CD4-positive, alpha-beta T cell treated with Interleukin-17A for 4 hours (primary cell): Measurements from ENCODE around the gene SPN.
A peak's percentile ranks its signal among the peaks of the same experiment; 100 is the strongest.
"Not testable (repeated sequence)": the region's sequence is repeated elsewhere in the genome, so short reads cannot be mapped to it uniquely, and the experiment has no call there.

Experiments
- DNase-seq: peaks from one replicate; pipeline ENCODE4 v3.0.0-alpha.2; 2020; ENCODE audit warnings: mixed read lengths

Gene SPN

DNA sequence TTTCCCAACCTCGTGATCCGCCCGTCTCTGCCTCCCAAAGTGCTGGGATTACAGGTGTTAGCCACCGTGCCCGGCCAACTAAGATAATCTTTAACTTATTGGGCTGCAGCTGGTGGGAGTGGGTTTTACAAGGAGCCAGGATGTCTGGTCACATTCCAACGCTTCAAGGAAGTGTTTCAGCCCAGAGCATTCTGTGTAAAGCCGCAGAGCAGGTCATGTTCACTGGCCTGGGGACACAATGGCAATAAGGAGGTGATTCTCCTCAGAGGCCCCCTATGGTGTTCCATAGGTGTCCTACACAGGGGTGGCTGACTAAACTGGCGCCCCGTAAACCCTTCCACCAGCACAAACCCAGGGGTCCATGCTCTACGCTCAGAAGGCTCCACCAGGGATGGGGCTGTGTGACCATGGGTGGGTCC is 17.1 kb downstream of the SPN start:
- DNase-seq = no peak

DNA sequence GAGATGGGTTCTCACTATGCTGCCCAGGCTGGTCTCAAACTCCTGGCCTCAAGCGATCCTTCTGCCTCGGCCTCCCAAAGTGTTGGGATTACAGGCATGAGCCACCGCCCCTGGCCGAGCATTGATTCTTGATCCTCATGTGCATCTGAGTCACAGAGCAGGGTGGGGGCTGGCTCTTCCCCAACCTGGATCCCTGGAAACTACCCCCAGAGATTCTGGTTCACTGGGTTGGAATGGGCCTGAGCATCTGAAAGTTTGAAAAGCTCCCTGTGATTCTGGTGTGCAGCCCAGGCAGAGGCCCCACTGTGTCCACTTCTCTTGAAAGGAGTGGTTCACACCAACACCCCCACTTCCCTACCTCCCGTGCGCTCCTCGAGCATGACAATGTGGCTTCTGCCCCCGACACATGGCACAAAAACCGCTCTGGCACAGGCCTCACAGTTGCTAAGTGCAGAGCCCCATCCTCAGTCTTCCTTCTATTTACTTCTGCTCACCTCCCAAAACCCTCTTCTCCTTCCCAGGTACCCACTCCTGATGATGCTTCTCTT is 20.6 kb downstream of the SPN start:
- DNase-seq = no peak

DNA sequence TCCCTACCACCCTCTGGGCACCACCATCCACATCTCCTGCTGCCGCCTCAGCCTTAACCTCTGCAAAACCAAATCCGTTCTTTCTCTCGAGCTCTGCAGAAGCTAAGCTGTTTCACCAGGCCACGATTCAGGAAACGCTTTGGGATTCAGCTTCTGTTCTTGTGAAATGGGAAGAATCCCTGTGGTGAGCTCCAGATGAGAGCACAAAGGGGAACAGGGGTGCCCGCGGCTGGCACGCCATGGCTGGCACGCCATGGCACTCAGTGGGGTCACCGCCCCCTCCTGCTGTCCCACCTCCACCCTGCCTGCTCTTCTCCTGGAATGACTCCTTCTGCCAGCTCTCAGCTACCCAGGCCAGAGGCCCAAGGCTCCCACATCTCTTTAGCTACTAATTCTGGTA is 21.6 kb downstream of the SPN start:
- DNase-seq = no peak

DNA sequence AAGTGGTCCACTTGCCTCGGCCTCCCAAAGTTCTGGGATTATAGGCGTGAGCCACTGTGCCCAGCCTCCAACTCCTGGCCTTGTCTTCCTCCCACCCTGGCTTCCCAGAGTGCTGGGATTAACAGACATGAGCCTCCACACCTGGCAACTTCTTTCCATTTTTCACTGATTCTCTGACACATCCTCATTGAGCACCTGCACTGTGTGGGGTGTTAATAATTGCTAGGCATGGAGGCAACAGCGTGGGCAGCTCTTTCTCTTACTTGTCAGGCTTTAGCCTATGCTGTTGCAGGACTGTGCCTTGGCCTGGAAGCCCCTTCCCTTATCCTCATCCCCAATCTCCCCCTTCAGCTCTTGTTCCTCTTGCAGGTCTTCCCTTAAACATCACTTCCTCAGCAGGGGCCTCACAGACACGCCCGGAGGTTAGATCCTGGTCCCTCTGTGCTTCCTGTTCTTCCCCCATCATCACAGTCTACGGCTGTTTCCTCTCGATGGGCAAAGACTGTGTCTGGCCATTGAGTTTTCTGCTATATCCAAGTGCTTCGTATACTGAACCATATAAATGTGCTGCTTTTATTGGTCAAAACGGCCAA is 23.8 kb downstream of the SPN start:
- no peak for DNase-seq

DNA sequence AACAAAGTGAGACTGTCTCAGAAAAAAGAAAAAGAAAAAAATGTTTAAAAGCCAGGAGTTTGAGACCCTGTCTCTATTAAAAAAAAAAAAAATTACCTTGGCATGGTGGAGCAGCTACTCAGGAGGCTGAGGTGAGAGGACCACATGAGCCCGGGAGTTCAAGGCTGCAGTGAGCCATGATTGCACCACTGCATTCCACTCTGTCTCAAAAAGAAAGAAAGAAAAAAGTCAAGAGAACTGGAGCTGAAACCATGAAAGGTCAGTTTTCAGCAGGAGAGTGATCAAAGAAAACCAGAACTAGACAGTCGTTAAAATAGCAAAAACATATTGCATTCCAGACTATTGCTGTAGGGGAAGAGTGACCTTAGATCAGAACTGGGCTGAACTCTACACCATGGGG is 24.7 kb downstream of the SPN start:
- no peak for DNase-seq

DNA sequence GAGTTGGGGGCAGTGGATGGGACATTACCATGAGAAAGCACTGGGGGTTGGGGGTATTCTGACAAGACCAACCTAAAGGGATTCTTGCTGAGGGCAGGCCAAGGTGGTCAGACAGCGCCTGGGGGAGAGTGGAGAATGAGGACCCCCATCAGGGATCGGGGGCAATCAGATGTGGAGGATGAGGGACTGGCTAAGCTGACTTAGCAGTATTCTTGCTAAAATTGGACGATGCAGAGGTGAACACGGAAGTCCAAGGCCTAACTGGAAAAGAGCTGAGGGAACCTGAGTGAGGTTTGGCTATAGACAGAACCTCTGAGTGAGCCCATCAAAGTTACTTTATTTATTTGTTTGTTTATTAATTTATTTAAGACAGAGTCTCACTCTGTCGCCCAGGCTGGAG is 25.1 kb downstream of the SPN start:
- DNase-seq = no peak

DNA sequence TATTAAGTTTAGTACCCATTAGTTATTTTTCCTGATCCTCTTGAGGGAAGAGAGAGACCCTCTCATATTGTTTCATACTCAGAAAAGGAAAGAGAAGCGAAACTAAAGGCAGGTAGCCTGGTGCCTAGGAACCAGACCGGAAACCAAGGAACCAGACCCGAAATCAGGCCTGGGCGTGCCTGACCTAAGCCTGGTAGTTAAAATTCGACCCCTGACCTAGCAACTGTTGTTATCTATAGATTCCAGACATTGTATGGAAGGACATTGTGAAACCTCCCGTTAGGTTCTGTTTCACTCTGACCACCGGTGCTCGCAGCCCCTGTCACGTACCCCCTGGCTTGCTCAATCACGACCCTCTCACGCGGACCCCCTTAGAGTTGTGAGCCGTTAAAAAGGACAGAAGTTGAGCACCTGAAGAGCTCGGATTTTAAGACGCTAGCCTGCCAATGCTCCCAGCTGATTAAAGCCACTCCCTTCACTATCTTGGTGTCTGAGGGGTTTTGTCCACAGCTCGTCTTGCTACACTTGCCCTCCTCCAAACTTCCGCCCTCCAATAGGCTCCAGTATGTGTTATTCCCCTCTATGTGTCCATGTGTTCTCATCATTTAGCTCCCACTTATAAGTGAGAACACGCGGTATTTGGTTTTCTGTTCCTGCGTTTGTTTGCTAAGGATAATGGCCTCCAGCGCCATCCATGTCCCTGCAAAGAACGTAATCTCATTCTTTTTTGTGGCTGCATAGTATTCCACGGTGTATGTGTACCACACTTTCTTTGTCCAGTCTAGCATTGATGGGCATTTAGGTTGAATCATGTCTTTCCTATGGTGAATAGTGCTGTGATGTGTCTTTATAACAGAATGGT is 26.7 kb downstream of the SPN start:
- DNase-seq = not testable (repeated sequence)

DNA sequence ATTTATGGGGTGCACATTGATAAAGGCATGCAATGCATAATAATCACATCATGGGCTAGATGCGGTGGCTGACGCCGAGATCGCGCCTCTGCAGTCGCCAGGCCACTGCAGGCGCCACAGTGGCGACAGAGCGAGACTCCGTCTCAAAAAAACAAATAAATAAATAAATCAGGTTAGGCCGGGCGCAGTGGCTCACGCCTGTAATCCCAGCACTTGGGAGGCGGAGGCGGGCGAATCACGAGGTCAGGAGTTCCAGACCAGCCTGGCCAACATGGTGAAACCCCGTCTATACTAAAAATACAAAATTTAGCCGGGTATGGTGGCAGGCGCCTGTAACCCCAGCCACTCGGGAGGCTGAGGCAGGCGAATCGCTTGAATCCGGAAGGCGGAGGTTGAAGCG is 29.6 kb downstream of the SPN start:
- DNase-seq = not testable (repeated sequence)

DNA sequence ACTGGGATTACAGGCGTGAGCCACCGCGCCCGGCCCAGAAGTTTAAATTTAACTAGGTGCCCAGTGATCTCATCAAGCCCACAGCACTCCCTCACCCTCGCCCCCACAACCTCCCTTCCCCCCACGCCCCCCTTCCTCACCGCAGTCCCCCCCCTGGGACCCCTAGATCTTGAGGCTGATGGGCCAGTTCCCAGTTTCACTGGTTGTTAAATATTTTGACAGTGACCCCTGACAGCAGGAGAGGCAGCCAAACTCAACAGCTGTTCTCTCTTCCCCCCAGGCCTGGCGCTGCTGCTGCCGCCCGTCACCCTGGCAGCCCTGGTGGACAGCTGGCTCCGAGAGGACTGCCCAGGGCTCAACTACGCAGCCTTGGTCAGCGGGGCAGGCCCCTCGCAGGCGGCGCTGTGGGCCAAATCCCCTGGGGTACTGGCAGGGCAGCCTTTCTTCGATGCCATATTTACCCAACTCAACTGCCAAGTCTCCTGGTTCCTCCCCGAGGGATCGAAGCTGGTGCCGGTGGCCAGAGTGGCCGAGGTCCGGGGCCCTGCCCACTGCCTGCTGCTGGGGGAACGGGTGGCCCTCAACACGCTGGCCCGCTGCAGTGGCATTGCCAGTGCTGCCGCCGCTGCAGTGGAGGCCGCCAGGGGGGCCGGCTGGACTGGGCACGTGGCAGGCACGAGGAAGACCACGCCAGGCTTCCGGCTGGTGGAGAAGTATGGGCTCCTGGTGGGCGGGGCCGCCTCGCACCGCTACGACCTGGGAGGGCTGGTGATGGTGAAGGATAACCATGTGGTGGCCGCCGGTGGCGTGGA is 31.5 kb downstream of the SPN start:
- no peak for DNase-seq

DNA sequence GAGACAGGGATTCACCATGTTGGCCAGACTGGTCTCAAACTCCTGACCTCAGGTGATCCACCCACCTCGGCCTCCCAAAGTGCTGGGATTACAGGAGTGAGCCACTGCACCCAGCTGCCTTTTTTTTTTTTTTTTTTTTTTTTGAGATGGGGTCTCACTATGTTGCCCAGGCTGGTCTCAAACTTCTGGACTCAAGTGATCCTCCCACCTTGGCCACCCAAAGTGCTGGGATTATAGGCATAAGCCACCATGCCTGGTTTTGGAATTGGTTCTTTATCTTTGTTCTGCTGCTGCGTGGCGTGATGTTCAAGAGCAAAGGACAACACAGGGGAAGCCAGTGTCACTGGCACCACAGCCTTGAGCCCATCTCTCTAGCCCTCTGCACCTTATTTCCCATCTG is 32.6 kb downstream of the SPN start:
- DNase-seq = not testable (repeated sequence)

DNA sequence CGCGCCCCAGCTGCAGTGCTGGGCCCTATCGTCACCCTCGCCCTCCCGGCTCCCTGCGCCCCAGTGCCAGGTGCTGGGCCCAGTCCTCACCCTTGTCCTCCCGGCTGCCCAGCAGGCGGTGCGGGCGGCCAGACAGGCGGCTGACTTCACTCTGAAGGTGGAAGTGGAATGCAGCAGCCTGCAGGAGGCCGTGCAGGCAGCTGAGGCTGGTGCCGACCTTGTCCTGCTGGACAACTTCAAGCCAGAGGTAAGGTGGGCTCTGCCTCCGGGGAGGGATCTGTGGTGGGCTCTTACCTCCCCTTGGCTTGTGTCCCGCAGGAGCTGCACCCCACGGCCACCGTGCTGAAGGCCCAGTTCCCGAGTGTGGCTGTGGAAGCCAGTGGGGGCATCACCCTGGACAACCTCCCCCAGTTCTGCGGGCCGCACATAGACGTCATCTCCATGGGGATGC is 33.9 kb downstream of the SPN start:
- no peak for DNase-seq

DNA sequence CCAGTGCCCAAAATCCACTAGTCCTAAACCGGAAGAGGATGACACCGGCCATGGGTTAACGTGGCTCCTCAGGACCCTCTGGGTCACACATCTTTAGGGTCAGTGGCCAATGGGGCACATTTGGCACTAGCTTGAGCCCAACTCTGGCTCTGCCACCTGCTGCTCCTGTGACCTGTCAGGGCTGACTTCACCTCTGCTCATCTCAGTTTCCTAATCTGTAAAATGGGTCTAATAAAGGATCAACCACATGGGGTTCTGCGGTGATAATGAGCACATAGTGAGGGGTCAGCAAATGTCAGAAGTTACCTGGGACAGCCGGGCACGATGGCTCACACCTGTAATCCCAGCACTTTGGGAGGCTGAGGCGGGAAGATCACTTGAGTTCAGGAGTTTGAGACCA is 34.3 kb downstream of the SPN start:
- no peak for DNase-seq

DNA sequence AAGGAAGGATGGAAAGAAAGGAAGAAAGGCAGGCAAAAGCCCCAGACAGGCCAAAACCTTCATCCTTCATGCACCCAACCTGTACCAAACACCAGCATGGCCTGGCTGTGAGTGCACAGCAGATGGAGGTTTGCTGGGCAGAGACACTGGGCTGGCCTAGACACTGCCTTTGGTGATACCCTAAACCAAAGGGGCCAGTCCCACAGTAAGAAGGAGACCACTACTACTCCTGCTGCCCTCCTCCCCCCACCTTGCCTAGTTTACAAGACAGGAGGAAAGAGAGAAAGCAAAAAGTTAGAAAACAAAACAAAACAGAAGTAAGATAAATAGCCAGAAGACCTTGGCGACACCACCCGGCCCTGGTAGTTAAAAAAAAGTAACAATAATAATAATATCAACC is 35.0 kb downstream of the SPN start:
- DNase-seq = no peak

DNA sequence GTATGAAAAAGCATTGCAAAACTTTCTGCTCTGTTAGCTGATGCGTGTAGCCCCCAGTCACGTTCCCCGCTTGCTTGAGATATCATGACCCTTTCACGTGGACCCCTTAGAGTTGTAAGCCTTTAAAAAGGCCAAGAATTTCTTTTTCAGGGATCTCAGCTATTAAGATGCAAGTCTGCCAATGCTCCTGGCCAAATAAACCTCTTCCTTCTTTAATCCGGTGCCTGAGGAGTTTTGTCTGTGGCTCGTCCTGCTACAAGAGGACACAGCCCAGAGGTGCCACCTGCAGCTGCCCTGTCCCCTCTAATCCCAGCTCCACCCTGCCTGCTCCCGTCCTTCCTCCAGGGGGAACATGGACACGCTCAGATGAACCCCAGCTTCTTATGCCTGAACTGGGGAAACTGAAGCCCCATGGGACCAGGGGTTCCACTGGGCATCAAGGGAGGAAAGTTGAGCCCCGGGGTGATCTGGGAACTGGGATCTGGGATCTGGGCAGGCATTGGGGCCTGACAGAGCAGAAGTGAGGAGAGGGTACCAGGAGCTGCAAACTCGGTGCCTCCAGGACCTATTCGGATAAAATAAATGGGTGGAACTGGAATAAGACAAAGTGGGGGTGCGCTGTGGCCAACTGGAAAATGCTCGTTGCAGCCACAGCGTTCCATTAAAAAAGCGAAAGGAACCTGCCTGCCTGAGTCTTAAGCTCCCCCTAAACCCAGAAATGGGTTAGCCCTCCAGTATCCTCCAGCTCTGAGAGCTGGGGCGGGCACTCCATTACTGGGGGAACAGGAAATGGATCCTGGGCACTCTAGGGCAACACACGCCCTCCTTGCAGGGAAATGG is 35.7 kb downstream of the SPN start:
- no peak for DNase-seq

DNA sequence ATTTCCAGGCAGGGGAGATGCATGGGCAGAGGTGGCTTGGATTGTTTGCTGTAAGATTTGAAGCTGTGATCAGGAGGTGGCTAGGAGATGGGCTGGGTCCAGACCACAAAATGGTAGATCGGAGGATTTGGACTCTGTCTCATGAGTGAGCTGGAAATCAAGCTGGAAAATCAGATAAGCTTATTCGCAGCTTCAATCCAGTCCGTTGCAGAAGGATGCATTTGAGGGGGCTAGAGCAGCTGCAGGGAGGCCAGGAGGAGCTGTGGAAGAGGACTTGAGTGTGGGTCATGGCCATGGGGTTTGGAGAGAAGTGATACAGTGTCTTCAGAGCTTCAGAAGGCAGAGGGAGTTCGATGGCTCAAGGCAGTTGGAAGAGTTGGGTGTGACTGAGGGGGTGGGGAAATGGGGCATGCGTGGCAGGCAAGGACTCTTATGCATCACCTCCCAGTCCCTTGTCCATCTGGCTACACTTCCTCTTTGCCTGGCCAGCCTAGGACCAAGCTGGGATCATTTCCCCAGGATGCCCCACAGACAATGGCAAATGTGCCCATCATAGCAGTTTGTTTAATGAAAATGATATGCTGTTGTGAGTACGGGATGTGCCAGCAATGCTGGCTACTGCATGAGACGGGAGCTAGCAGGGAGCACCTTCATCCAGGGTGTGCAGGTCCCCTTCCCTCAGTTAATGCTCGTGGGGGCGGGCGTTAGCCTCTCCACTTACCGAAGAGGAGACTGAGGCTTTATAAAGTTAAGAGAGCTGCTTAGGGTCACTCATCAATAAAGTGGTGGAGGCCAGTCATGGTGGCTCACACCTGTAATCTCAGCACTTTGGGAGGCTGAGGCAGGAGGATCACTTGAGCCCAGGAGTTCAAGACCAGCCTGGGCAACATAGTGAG is 36.5 kb downstream of the SPN start:
- DNase-seq = no peak

DNA sequence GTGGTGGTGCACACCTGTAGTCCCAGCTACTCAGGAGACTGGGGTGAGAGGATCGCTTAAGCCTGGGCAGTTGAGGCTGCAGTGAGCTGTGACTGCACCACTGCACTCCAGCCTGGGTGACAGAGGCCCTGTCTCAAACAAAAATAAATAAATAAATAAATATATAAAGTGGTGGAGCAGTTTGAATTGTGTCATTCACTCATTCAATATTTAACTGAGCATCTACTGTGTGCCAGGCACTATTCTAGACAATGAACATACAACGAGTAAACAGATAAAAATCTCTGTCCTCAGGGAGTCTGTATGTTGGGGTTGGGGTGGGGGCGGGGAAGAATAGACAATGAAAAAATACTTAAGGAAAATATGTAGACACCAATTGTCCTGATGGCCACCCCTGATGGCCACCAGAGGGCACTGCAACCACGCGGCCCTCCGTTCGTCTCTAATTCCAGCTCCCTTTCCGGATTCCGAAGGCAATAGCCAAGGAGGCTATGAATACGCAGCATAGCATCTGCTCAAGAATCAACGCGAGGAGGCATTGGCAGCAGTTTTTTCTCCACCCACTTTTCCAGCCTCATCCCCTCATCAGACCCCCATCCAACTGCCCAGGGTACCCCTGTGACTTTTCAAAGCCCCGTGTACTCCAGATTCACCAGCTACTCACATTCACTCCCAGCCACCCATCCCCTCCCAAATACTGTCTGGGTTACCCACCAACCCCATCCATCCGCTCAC is 37.4 kb downstream of the SPN start:
- DNase-seq = peak; percentile 87

DNA sequence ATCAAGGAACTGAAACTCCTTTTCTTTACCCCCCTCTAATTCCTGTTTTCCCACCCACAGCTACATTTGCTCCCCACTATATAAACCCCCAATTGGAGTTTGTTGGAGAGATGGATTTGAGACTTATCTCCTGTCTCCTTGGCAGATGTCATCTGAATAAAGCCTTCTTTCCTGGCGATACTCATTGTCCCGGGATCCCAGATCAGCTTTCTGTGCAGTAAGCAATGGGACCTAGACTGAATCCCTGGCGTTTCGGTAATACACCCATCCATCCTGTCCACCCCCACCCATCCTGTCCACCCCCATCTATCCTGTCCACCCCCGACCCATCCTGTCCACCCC is 38.1 kb downstream of the SPN start:
- DNase-seq = no peak

DNA sequence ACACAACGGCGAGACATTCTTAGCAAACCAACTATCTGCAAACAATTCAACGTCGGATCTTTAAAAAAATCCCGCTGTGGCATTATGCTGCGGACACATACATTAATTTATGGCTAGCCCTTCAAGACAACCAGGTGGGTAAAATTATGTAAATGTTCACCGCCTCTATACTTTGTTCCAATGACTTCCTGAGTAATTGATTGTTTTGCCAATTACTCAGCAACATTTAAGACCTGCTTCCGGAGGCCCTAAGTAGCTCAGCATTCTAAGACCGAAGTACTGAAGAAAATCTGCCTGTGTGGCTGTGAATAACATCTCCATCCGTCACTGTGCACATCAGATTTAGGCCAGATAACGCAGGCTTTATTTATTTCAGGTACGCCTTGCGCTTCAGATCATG is 39.2 kb downstream of the SPN start:
- DNase-seq = peak; percentile 56

DNA sequence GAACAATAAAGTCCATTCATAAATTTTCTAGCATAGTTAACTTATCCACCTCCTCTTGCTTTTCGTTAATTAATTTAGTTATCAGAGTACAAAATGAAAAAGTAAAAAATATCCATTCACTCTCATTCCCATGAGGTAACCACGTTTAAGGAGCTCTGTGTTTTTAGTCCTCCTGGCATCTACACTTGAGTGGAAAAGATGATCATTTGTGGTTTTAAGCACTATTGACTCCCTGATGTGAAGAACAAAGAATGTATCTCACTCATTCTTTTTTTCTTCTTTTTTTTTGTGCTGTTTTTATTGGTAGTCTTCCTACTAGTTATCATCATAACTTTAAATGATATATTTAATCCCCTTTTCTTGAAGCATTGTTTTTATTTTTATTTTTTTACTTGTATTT is 42.0 kb downstream of the SPN start:
- DNase-seq = no peak

DNA sequence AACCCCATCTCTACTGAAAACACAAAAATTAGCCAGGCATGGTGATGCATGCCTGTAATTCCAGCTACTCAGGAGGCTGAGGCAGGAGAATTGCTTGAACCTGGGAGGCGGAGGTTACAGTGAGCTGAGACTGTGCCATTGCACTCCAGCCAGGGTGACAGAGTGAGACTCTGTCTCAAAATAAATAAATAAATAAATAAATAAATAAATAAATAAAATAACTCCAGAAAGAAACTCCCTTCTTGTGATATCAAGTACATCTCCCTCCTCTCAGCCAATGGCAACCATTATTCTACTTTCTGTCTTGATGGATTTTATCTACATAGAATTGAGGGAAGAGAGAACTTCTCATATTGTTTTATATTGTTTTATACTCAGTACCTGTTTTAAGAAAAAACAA is 44.1 kb downstream of the SPN start:
- DNase-seq = not testable (repeated sequence)
